Gastrocnemius medialis (tissue), 4 donors: Measurements from ENCODE around the gene SMARCA4. TPM values are rescaled to one million over a fixed set of nuclear protein-coding genes. Genes with fewer than 3 reads are reported as not detected.

Source experiments
- ATAC-seq, 2 donors: fragments of 150-250 bp; one replicate each; pipeline ENCODE4 v1.9.1; 2016
- DNase-seq, 2 donors: peaks; one replicate each; pipeline ENCODE4 v3.0.0-alpha.2; 2019
- H3K27ac ChIP-seq, 4 donors: fragments of 200-600 bp; sonication (generic); 1 replicate in 1 of 4; 2 replicates in 3 of 4; pipeline ENCODE4 v1.5.1; 2016 to 2018; ENCODE audit warnings: mild to moderate bottlenecking in 2 of 4, moderate library complexity in 1 of 4
- H3K27me3 ChIP-seq, 3 donors: fragments of 200-600 bp; sonication (generic) in 2 of 3; 1 replicate in 1 of 3; 2 replicates in 2 of 3; pipeline versions ENCODE4 v1.5.1 to v1.6.0; 2016 to 2019; ENCODE audit warnings: mild to moderate bottlenecking in 1 of 3, moderate library complexity in 1 of 3
- H3K36me3 ChIP-seq, 2 donors: fragments of 200-600 bp; sonication (generic) in 1 of 2; one replicate each; pipeline ENCODE4 v1.5.1; 2017 to 2018
- H3K4me1 ChIP-seq, 2 donors: fragments of 200-600 bp; sonication (generic) in 1 of 2; one replicate each; pipeline ENCODE4 v1.5.1; 2016 to 2017; ENCODE audit warnings: mild to moderate bottlenecking in 2 of 2
- H3K4me3 ChIP-seq, 4 donors: fragments of 200-600 bp; sonication (generic) in 3 of 4; 1 replicate in 1 of 4; 2 replicates in 3 of 4; pipeline ENCODE4 v1.5.1; 2016 to 2019; ENCODE audit warnings: mild to moderate bottlenecking in 2 of 4
- H3K9me3 ChIP-seq, 3 donors: fragments of 200-600 bp; sonication (generic) in 2 of 3; 1 replicate in 1 of 3; 2 replicates in 2 of 3; pipeline ENCODE4 v1.5.1; 2016 to 2019
- CTCF ChIP-seq, 5 experiments: fragments of 450-650 bp in 3 of 5; fragments of 200-600 bp in 2 of 5; sonication (generic) in 2 of 5; IDR thresholded peaks in 4 of 5; conservative IDR thresholded peaks in 1 of 5; 1 replicate in 4 of 5; 2 replicates in 1 of 5; pipeline ENCODE4 v1.5.1; 2016 to 2019; ENCODE audit warnings: antibody characterized with exemption in 5 of 5, mild to moderate bottlenecking in 3 of 5, moderate library complexity in 3 of 5
- POLR2A ChIP-seq, 2 donors: fragments of 450-650 bp; IDR thresholded peaks; one replicate each; pipeline ENCODE4 v1.6.1; 2017; ENCODE audit warnings: antibody characterized with exemption in 2 of 2, mild to moderate bottlenecking in 2 of 2, moderate library complexity in 2 of 2
- in situ Hi-C, 4 donors: fragments of 200-750 bp; cut with MboI; loops; one replicate each; pipeline versions ENCODE4 v1.15.0 to v1.8.0; 2017; ENCODE audit warnings: low sequenced_read_pairs in 4 of 4
- intact Hi-C: fragments of 100-400 bp; cut with DNase I; formaldehyde crosslinking; loops from one replicate; pipeline ENCODE4 v1.15.1; 2023; ENCODE audit warnings: low total_unique reads
- total RNA-seq, 4 donors: library from RNA; depleted of rRNA; stranded (reverse); fragments of >200 nt; gene quantifications; one replicate each; pipeline versions ENCODE4 v1.1.0 to v1.2.3, GENCODE V29; 2016

SMARCA4 gene
- total RNA-seq, 4 donors from 2014 or later: 24.0 to 72.6 (median 68.7) TPM

GRCh38 chr19:11028146-11028545 lies 67.3 kb downstream of the SMARCA4 start:
- intact Hi-C loops (no loop called here), in situ Hi-C loops (loop anchor here in 1 of 4 donors (25.0 kb wide), 1 partner anchor 184 kb away; no protein-coding TSS in a partner anchor)
- Histone ChIP-seq H3K9me3 (no peaks in the 10 kb centered on the region), H3K27ac (no peak overlapping the region), H3K36me3 (peaks cover 0 to 96% of the 10 kb centered on the region in 2 donors), H3K4me1 (no peaks in the 10 kb centered on the region), H3K4me3 (no peak overlapping the region), H3K27me3 (no peaks in the 10 kb centered on the region)
- ATAC-seq (no peak), DNase-seq (no peak)
- TF ChIP-seq CTCF (IDR thresholded peaks at IDR 0.05 in 4 of 5, conservative IDR thresholded peaks at IDR 0.05 in 1 of 5) (no peak), POLR2A (IDR thresholded peaks at IDR 0.05) (no peak)

- no peak overlapping the region for H3K4me3 ChIP-seq
- H3K4me1 ChIP-seq: peaks cover 11 to 15% of the 10 kb centered on the region in 2 donors
- in situ Hi-C loops: loop anchor here (10.0 to 25.0 kb wide), 4 partner anchors 93 to 181 kb away; no protein-coding TSS in a partner anchor
- no peak for TF ChIP-seq POLR2A (IDR thresholded peaks at IDR 0.05)
- TF ChIP-seq CTCF (IDR thresholded peaks at IDR 0.05 in 4 of 5, conservative IDR thresholded peaks at IDR 0.05 in 1 of 5): no peak
- H3K36me3 ChIP-seq: peaks cover 0 to 85% of the 10 kb centered on the region in 2 donors
- H3K27ac ChIP-seq: no peak overlapping the region
- no peak for ATAC-seq
- DNase-seq: no peak
- H3K9me3 ChIP-seq: no peaks in the 10 kb centered on the region
- intact Hi-C loops: loop anchor here (10.0 kb wide), 1 partner anchor 173 kb away; no protein-coding TSS in a partner anchor
- no peaks in the 10 kb centered on the region for H3K27me3 ChIP-seq
Measured at GRCh38 chr19:11031421-11032070, 70.7 kb downstream of the SMARCA4 start.

- no peak for DNase-seq
- in situ Hi-C loops: loop anchor here (10.0 to 25.0 kb wide), 4 partner anchors 92 to 179 kb away; no protein-coding TSS in a partner anchor
- no peak for ATAC-seq
- Histone ChIP-seq H3K4me3 (no peak overlapping the region), H3K27me3 (no peaks in the 10 kb centered on the region), H3K9me3 (no peaks in the 10 kb centered on the region), H3K4me1 (peaks cover 11 to 15% of the 10 kb centered on the region in 2 donors), H3K36me3 (peaks cover 0 to 82% of the 10 kb centered on the region in 2 donors), H3K27ac (no peak overlapping the region)
- no peak for TF ChIP-seq POLR2A (IDR thresholded peaks at IDR 0.05)
- TF ChIP-seq CTCF (IDR thresholded peaks at IDR 0.05 in 4 of 5, conservative IDR thresholded peaks at IDR 0.05 in 1 of 5): no peak
- intact Hi-C loops: loop anchor here (10.0 kb wide), 1 partner anchor 172 kb away; no protein-coding TSS in a partner anchor
Measured at GRCh38 chr19:11033251-11033650, 72.4 kb downstream of the SMARCA4 start.

GRCh38 chr19:11033763-11034162 lies 72.9 kb downstream of the SMARCA4 start:
- ATAC-seq (no peak), DNase-seq (no peak)
- H3K4me1 ChIP-seq: peaks cover 11 to 15% of the 10 kb centered on the region in 2 donors
- no peaks in the 10 kb centered on the region for H3K27me3 ChIP-seq
- in situ Hi-C loops (loop anchor here (10.0 to 25.0 kb wide), 4 partner anchors 91 to 179 kb away; no protein-coding TSS in a partner anchor), intact Hi-C loops (loop anchor here (10.0 kb wide), 1 partner anchor 171 kb away; no protein-coding TSS in a partner anchor)
- H3K36me3 ChIP-seq: peaks cover 0 to 77% of the 10 kb centered on the region in 2 donors
- H3K27ac ChIP-seq: no peak overlapping the region
- TF ChIP-seq CTCF (IDR thresholded peaks at IDR 0.05 in 4 of 5, conservative IDR thresholded peaks at IDR 0.05 in 1 of 5) (no peak), POLR2A (IDR thresholded peaks at IDR 0.05) (no peak)
- no peaks in the 10 kb centered on the region for H3K9me3 ChIP-seq
- H3K4me3 ChIP-seq: no peak overlapping the region
